ENCODE results near the gene NOS1AP.
"Not testable (repeated sequence)": the region's sequence is repeated elsewhere in the genome, so short reads cannot be mapped to it uniquely, and the experiment has no call there.

Gene NOS1AP

GRCh38 chr1:162197615-162198421 lies 128.3 kb downstream of the NOS1AP start:
- no peak for DNase-seq

GRCh38 chr1:162200096-162200847 lies 130.8 kb downstream of the NOS1AP start:
- DNase-seq: no peak

- not testable (repeated sequence) for DNase-seq
Observed at GRCh38 chr1:162201062-162201461, 131.6 kb downstream of the NOS1AP start.

- DNase-seq: no peak
Observed at GRCh38 chr1:162204129-162204822, 134.8 kb downstream of the NOS1AP start.

- DNase-seq: no peak
Observed at GRCh38 chr1:162204823-162205155, 135.3 kb downstream of the NOS1AP start.

- no peak for DNase-seq
Observed at GRCh38 chr1:162206300-162206699, 136.8 kb downstream of the NOS1AP start.

GRCh38 chr1:162206749-162207635 lies 137.5 kb downstream of the NOS1AP start:
- no peak for DNase-seq

GRCh38 chr1:162207862-162208261 lies 138.4 kb downstream of the NOS1AP start:
- no peak for DNase-seq

GRCh38 chr1:162210196-162210595 lies 140.7 kb downstream of the NOS1AP start:
- no peak for DNase-seq

GRCh38 chr1:162212713-162213112 lies 143.2 kb downstream of the NOS1AP start:
- DNase-seq: no peak

- no peak for DNase-seq
Observed at GRCh38 chr1:162213281-162213912, 143.9 kb downstream of the NOS1AP start.

- no peak for DNase-seq
Observed at GRCh38 chr1:162214202-162214601, 144.7 kb downstream of the NOS1AP start.

- DNase-seq: no peak
Observed at GRCh38 chr1:162215902-162216301, 146.4 kb downstream of the NOS1AP start.

- DNase-seq: no peak
Observed at GRCh38 chr1:162216604-162217003, 147.1 kb downstream of the NOS1AP start.

GRCh38 chr1:162217706-162218105 lies 148.2 kb downstream of the NOS1AP start:
- DNase-seq: no peak

GRCh38 chr1:162218546-162218945 lies 149.1 kb downstream of the NOS1AP start:
- DNase-seq: no peak

GRCh38 chr1:162218975-162219374 lies 149.5 kb downstream of the NOS1AP start:
- DNase-seq: no peak

GRCh38 chr1:162219461-162219860 lies 150.0 kb downstream of the NOS1AP start:
- DNase-seq: no peak

- DNase-seq: no peak
Observed at GRCh38 chr1:162220009-162220539, 150.6 kb downstream of the NOS1AP start.

- no peak for DNase-seq
Observed at GRCh38 chr1:162222014-162222413, 152.5 kb downstream of the NOS1AP start.

- no peak for DNase-seq
Observed at GRCh38 chr1:162222730-162223129, 153.2 kb downstream of the NOS1AP start.

- no peak for DNase-seq
Observed at GRCh38 chr1:162223488-162223887, 154.0 kb downstream of the NOS1AP start.
